ENCODE measurements around the gene HOXB3.
A peak's percentile ranks its signal among the peaks of the same experiment; 100 is the strongest.

HOXB3 gene

GRCh38 chr17:48589831-48590606 is at the start of gene HOXB3:
TSS of gene HOXB3 (minus strand) at chr17:48590241. CDS start at chr17:48552474, 37,767 bp downstream.
- no peak for DNase-seq

DNA sequence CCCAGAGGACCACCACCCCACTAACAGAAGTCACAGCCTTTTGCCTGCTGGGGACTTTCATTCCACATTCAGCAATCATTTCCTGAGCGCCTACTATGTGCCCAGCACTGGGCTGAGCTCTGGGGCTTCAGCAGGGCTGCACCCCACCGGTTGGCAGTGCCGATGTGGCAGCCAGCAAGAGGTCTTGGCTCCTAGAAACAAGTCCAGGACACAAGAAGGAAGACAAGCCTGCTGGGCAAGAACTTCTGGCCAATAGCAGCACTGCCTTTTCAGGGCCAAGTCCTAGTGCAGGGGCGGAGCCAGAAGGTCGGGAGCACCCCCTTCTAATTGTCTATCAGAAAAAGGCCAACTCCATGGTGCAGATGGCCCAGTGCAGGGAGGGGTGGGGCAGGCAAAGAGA is 49.1 kb upstream of the HOXB3 start:
- DNase-seq, result no peak

DNA sequence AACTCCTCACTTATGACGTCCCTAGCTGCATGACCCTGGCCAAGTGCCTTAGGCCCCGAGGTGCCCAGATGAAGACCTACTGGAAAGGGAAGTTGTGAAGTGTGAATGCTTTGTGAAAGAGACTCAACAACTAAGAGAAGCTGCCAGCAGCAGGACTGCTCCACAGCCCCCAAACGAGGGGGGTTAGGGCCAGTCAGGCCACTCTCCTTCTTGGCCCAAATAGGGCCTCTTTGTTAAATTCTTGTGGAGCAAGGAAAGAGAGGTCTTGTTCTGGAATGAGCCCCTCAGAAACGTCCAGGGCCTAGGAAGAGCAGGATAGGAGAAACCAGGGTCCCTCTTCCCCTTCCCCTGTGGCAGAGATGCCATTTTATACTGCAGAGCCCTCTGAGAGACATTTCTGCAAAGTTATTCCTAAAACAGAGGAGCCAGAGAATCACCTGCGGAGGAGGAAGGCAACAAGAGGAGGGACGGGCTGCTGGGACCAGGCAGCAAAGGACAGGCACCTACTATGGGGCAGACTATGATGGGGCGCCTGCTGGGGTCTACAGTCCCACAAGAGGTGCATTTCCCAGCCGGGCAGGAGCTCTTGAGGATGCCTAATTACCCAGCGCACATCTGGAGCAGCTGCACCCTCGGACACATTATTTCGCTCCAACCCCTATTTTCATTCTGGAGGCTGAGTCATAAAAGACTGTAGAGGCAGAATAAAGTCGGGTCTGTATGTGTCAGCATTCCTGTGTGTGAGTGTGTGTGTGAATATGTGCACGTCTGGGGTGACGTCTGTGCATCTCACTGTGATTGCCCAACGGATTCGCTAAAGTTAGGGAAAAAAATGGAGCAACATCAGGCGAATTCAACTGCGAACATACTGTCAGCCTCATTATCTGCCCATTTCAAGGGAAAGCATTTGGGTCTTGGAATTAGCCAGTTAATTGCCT is 47.6 kb upstream of the HOXB3 start:
- DNase-seq, result no peak

DNA sequence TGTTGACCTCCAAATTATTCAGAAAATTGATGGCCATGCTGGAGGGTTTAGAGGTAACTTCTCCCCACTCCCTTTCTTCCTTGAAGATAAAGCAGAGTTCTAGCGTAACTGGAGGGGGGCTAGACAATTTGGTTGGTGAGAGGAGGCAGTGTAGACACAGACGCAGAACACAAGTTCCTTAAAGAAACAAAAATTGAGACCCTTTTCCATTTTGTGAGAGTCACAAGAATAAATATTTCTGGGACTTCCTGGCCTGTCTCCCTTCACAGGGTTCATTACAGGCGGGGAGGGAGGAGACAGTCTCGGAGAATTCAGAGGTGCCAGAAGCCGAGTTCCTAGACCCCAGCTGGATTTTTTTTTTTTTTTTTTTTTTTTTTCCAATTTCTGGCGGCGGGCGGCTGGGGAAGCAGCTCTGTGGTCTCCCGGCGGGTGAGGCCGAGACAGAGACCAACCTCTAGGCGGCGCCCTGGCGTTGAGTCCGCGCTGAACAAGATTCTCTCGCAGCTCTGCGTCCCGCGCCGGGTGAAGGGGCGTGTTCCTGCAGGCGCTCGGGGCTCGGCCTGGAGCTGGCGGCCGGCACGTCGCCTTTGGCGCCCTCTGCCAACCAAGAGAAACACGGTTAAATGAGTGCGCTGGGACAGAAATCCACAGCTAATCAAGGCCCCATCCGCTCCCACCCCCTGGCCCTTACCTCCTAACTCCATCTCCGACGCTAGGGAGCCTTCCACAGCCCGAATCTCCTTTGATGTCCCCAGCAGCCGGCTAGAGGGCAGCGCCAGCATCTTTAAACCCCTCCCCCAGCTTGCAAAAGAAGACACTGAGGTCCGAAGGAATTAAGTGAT is 46.4 kb upstream of the HOXB3 start:
- peak; percentile 91 for DNase-seq

DNA sequence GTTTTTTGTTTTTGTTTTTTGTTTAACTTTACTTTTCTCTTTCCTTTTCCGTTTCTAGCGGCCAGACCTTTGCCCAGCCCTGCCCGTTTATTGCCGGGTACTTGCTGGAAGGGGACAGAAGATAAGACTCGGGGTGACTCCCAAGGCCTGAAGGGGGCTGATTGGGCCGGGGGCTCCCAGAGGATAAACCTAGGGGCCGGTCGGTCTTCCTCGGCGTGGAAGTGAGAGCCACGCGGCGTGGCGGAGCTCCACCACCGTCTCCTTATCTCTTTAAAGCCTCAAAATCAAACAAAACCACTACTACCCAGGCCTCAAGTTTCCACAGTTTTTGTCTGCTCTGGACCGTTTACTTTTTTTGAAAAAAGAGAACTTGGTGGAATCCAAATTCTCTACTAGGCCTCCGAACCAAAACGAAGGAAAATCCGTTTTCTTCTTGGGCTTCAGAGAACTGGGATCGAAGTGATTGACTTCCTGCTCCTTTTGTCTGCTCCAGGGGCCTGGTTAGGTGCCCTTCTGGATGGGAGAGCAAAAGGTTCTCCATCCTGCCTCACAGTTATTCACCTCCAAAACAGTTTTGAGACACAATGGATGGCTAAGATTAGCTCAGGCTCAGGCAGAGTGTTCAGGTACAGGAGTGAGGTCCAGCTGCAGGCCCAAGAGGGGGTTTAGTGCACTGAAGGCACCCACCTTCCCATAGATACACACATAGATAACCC is 44.6 kb upstream of the HOXB3 start:
- no peak for DNase-seq

- DNase-seq, result no peak
Observed at GRCh38 chr17:48633266-48633677, 43.2 kb upstream of the HOXB3 start.

GRCh38 chr17:48632579-48633265 is 42.7 kb upstream of the HOXB3 start:
- no peak for DNase-seq

- DNase-seq, result no peak
Observed at GRCh38 chr17:48631693-48632578, 41.9 kb upstream of the HOXB3 start.

DNA sequence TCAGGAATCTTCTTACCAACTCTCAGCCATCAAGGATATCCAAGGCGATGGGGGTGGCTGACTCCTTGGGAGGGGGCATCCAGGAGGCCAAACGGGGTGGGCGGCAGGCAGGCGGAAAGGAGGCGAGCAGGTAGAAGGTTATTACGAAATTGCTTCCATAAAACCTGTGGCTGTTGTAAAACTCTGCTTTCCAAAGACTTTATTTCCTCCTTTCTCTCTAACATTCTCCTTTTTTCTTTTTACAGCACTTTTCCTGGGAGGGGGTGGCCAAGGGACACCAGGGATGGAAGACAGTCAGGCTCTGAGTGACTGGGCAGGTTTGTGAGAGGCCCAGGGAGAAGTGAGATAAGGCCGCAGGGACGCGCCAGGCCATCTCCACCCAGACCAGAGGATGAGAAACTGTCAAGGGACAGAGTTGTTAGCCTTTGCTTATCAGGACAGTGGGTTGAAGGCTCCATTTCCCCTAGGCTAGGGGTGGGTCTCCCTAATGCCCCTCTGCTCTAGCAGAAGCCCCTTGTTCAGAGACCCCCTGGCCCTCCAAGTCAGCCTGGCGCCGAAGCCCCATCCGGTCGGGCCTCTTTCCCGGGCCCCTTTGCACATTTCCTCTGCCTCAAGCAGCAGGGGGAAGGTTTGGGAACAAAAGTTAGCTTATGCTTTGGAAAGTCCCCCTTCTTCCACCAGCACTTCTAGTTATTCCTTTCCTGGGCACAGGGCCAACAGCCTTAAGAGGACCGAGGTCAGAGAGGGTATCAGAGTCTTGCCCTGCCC is 41.1 kb upstream of the HOXB3 start:
- DNase-seq, result no peak

- DNase-seq, result no peak
Observed at GRCh38 chr17:48630009-48630924, 40.2 kb upstream of the HOXB3 start.

GRCh38 chr17:48629411-48629759 is 39.3 kb upstream of the HOXB3 start:
- no peak for DNase-seq

DNA sequence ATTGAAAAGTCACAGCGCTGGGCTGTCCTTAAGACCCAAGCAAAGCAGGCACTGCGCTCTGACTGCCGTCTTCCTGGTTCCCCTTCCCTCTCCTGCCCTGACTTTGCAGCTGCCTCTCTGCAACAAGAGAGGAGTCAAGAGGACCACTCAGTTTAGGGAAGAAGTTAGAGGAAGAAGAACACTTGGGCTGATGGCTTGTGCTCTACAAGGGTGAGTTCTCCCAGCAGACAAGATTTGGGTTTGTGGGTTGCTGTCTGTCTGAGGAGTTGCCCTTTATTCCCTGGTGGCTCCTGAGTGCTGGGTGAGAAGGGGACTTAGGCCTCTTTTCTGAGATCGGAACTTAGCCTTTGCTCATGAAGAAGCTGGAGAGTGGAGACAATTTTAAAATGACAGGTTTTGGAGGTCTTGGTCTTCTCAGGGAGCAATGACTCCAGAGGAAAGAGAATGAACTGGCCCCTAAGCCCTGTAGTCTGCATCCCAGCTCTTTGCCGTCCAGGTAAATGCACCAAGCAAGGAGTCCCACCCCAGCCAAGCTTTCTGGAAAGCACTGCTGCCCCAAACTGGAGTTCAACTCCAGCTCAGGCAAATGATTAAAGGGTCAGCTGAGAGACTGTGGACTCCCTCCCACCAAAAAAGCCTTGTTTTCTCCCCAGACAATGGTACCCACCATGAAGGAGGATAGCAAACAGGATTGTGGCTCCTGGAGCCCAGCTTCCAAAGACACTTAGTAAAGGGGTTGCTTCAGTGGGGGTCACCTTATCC is 38.8 kb upstream of the HOXB3 start:
- no peak for DNase-seq

DNA sequence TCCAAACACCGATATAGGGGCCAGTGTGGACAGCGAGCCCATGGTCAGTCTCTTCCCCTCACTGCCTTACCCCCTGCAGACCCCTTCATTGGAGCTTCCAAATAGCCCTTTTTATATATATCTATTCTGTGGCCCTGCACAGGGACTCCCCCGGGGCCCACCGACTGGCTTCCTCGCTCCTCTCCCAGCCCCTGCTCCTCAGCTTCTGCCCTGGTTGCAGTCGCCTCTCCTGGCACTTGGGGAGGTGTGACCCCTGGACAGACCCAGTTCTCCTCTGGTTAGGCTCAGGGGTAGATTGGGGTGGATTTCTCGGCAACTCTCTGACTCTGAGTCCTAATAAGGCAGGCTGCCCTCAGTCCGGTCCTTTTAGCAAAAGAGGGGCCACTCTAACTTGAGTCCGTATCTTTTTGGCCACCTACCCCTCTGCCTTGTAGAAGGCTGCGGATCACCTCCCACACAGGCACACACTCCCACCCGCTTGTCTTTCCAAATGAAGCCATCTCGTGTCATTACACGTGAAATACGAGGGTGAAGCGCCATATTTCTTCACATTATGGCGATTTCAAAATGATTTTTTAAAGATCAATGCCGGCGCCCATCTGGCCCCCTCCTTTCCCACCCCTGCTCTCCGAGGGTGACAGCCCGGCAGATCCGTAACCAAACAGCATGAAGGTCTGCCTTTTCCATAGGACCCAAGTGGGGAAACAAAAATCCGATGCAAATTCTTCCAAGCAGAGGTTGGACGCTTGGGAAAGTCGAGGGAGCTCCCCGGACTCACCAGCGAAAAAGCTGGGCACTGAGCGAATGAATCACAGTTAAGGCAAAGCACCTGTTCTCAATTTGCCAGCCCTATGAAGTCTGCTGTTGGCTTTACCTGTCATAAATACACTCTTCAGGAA is 37.8 kb upstream of the HOXB3 start:
- no peak for DNase-seq

DNA sequence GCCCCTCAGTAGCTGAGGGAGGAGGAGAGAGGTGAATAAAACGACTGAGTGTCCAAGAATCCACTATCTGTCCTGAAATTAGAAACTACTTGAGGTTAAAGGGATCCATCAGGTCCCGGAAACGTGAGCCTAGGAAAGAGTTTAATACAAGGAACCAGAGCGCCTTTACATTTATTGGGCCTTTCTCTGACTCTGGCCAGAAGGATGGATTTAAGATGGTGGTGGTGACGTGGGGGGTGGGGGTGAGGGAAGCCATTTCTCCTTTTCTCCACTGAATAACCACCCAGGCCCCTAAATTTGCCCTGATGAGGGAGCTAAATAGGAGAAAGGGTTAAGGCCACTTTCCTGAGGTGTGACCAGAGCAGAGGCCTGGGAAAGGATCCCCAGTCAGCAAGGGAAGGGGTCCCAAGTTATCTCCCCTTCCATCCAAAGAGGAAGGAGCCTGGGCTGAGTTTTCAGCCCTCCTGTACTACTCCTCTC is 37.1 kb upstream of the HOXB3 start:
- DNase-seq, result no peak

GRCh38 chr17:48626245-48627117 is 36.4 kb upstream of the HOXB3 start, which contains the start of gene HOXB9:
TSS of gene HOXB9 (minus strand) at chr17:48626358. CDS start at chr17:48626269, 89 bp downstream.
- peak; percentile 63 for DNase-seq
